H1 (cell line): ENCODE data around the gene FGF14.

Source experiments
- CTCF ChIP-seq, 3 experiments: IDR thresholded peaks; 1 replicate in 2 of 3; 2 replicates in 1 of 3; pipeline versions ENCODE4 v1.5.1 to v1.6.1; 2011; ENCODE audit warnings: low read length in 3 of 3, mild to moderate bottlenecking in 3 of 3, inconsistent platforms in 2 of 3, low read depth in 1 of 3, moderate library complexity in 1 of 3; ENCODE audit not compliant: insufficient read depth in 1 of 3; ENCODE audit errors: control extremely low read depth in 1 of 3
- EZH2 ChIP-seq: fragments of 200-600 bp; sonication (generic); IDR thresholded peaks from 2 replicates; pipeline ENCODE4 v1.7.1; 2012; ENCODE audit warnings: low read depth, mild to moderate bottlenecking, moderate library complexity, low read length, inconsistent platforms; ENCODE audit not compliant: severe bottlenecking
- GABPA ChIP-seq: IDR thresholded peaks from 2 replicates; pipeline ENCODE4 v1.6.1; 2011; ENCODE audit warnings: mild to moderate bottlenecking, low read length, moderate library complexity, borderline replicate concordance; ENCODE audit not compliant: insufficient read depth
- KDM1A ChIP-seq: fragments of 200-600, 300-600 bp; sonication (generic); IDR thresholded peaks from 2 replicates; pipeline ENCODE4 v1.7.1; 2016; ENCODE audit warnings: mild to moderate bottlenecking, low read length, borderline replicate concordance
- POLR2A ChIP-seq, 2 experiments: IDR thresholded peaks; 1 replicate in 1 of 2; 2 replicates in 1 of 2; pipeline ENCODE4 v1.6.1; 2011; ENCODE audit warnings: low read depth in 2 of 2, low read length in 2 of 2, mild to moderate bottlenecking in 2 of 2; ENCODE audit errors: control extremely low read depth in 1 of 2
- POLR2AphosphoS5 ChIP-seq: IDR thresholded peaks from 2 replicates; pipeline ENCODE4 v1.6.1; 2011; ENCODE audit warnings: low read depth, low read length
- TAF1 ChIP-seq: IDR thresholded peaks from 2 replicates; pipeline ENCODE4 v1.6.1; 2011; ENCODE audit warnings: mild to moderate bottlenecking, low read depth, low read length
- TBP ChIP-seq: IDR thresholded peaks from 2 replicates; pipeline ENCODE4 v1.6.1; 2011; ENCODE audit warnings: low read depth, low read length, improper control_type of control experiment

GRCh38 chr13:102312841-102313240, 89.0 kb downstream of the FGF14 start:
- TF ChIP-seq TAF1 (no peak), GABPA (no peak), POLR2AphosphoS5 (no peak), EZH2 (no peak), CTCF (IDR thresholded peaks at IDR 0.05; ENCODE audit: control extremely low read depth in 1 of 3, insufficient read depth in 1 of 3, low read depth in 1 of 3, low read length in 3 of 3) (no peak), TBP (no peak), KDM1A (no peak), POLR2A (IDR thresholded peaks at IDR 0.05; ENCODE audit: control extremely low read depth in 1 of 2, low read depth in 2 of 2, low read length in 2 of 2) (no peak)
